HEK293 (cell line): ENCODE data around the gene HOTAIR.
A peak's percentile ranks its signal among the peaks of the same experiment; 100 is the strongest.

Experiments used
- BCL11B ChIP-seq: fragments of 450-650 bp; formaldehyde crosslinking; IDR thresholded peaks from 2 replicates; pipeline ENCODE4 v1.5.1; 2016; ENCODE audit warnings: low read depth, missing biosample characterization, missing genetic modification characterization
- GLI2 ChIP-seq: fragments of 450-650 bp; formaldehyde crosslinking; IDR thresholded peaks from 2 replicates; pipeline ENCODE4; 2017; ENCODE audit warnings: missing biosample characterization, missing genetic modification characterization, low read depth, borderline replicate concordance
- KLF1 ChIP-seq: fragments of 450-650 bp; formaldehyde crosslinking; IDR thresholded peaks from 2 replicates; pipeline ENCODE4 v1.5.1; 2016; ENCODE audit warnings: missing biosample characterization, missing genetic modification characterization
- KLF10 ChIP-seq: fragments of 450-650 bp; IDR thresholded peaks from 2 replicates; pipeline ENCODE4 v1.5.1; 2018; ENCODE audit warnings: missing biosample characterization, mild to moderate bottlenecking, missing genetic modification characterization
- KLF7 ChIP-seq: fragments of 450-650 bp; formaldehyde crosslinking; IDR thresholded peaks from 2 replicates; pipeline ENCODE4 v1.5.1; 2016; ENCODE audit warnings: missing biosample characterization, missing genetic modification characterization, borderline replicate concordance
- SP7 ChIP-seq: fragments of 450-650 bp; formaldehyde crosslinking; IDR thresholded peaks from 2 replicates; pipeline ENCODE4 v1.5.1; 2016; ENCODE audit warnings: missing biosample characterization, missing genetic modification characterization
- TRIM28 ChIP-seq: IDR thresholded peaks from 2 replicates; pipeline ENCODE4 v1.6.1; 2011; ENCODE audit warnings: low read length, control low read depth, borderline replicate concordance
- WT1 ChIP-seq: fragments of 450-650 bp; formaldehyde crosslinking; IDR thresholded peaks from 2 replicates; pipeline ENCODE4 v1.5.1; 2016; ENCODE audit warnings: missing biosample characterization, missing genetic modification characterization
- YY2 ChIP-seq: fragments of 450-650 bp; formaldehyde crosslinking; IDR thresholded peaks from 2 replicates; pipeline ENCODE4 v1.5.1; 2016; ENCODE audit warnings: missing biosample characterization, missing genetic modification characterization
- ZBTB7A ChIP-seq: fragments of 450-650 bp; formaldehyde crosslinking; IDR thresholded peaks from 2 replicates; pipeline ENCODE4 v1.5.1; 2016; ENCODE audit warnings: low read depth, missing biosample characterization, missing genetic modification characterization
- ZNF175 ChIP-seq: fragments of 450-650 bp; formaldehyde crosslinking; IDR thresholded peaks from 2 replicates; pipeline ENCODE4 v1.5.1; 2016; ENCODE audit warnings: missing biosample characterization, missing genetic modification characterization
- ZNF248 ChIP-seq: fragments of 450-650 bp; formaldehyde crosslinking; IDR thresholded peaks from 2 replicates; pipeline ENCODE4 v1.5.1; 2017; ENCODE audit warnings: missing biosample characterization, missing genetic modification characterization
- ZNF404 ChIP-seq: fragments of 450-650 bp; formaldehyde crosslinking; IDR thresholded peaks from 2 replicates; pipeline ENCODE4 v1.5.1; 2017; ENCODE audit warnings: missing biosample characterization, missing genetic modification characterization
- ZNF501 ChIP-seq: fragments of 450-650 bp; formaldehyde crosslinking; IDR thresholded peaks from 2 replicates; pipeline ENCODE4 v1.5.1; 2016; ENCODE audit warnings: missing biosample characterization, missing genetic modification characterization
- ZNF610 ChIP-seq: fragments of 450-650 bp; formaldehyde crosslinking; IDR thresholded peaks from 2 replicates; pipeline ENCODE4 v1.5.1; 2016; ENCODE audit warnings: missing biosample characterization, missing genetic modification characterization, borderline replicate concordance
- ZNF626 ChIP-seq: fragments of 450-650 bp; sonication (Bioruptor Pico); formaldehyde crosslinking; IDR thresholded peaks from 2 replicates; pipeline ENCODE4 v1.5.1; 2018; ENCODE audit warnings: missing biosample characterization, missing genetic modification characterization, inconsistent platforms
- ZNF747 ChIP-seq: fragments of 450-650 bp; formaldehyde crosslinking; IDR thresholded peaks from 2 replicates; pipeline ENCODE4 v1.5.1; 2016; ENCODE audit warnings: missing biosample characterization, missing genetic modification characterization
- ZNF777 ChIP-seq: fragments of 450-650 bp; formaldehyde crosslinking; IDR thresholded peaks from 2 replicates; pipeline ENCODE4 v1.5.1; 2017; ENCODE audit warnings: missing biosample characterization, missing genetic modification characterization, borderline replicate concordance
- ZNF785 ChIP-seq: fragments of 450-650 bp; formaldehyde crosslinking; IDR thresholded peaks from 2 replicates; pipeline ENCODE4 v1.5.1; 2016; ENCODE audit warnings: missing biosample characterization, missing genetic modification characterization
- ZNF830 ChIP-seq: fragments of 450-650 bp; IDR thresholded peaks from 2 replicates; pipeline ENCODE4 v1.5.0; 2018; ENCODE audit warnings: missing biosample characterization, missing genetic modification characterization, low read depth, mild to moderate bottlenecking, moderate library complexity
- TF ChIP-seq, protein P1 (sequence below): sonication (generic); formaldehyde crosslinking; IDR thresholded peaks from 2 replicates; pipeline ENCODE4 v1.8.1; 2022; ENCODE audit warnings: mild to moderate bottlenecking, moderate library complexity, missing genetic modification reagents
- TF ChIP-seq, protein P2 (sequence below): fragments of 450-650 bp; formaldehyde crosslinking; IDR thresholded peaks from 2 replicates; pipeline ENCODE4 v1.5.1; 2016; ENCODE audit warnings: missing biosample characterization, missing genetic modification characterization
- TF ChIP-seq, protein P3 (sequence below): fragments of 450-650 bp; formaldehyde crosslinking; IDR thresholded peaks from 2 replicates; pipeline ENCODE4 v1.5.1; 2017; ENCODE audit warnings: missing biosample characterization, missing genetic modification characterization
- TF ChIP-seq, protein P4 (sequence below): fragments of 450-650 bp; formaldehyde crosslinking; IDR thresholded peaks from 2 replicates; pipeline ENCODE4 v1.5.1; 2016; ENCODE audit warnings: missing biosample characterization, missing genetic modification characterization
- TF ChIP-seq, protein P5 (sequence below): fragments of 450-650 bp; formaldehyde crosslinking; IDR thresholded peaks from 2 replicates; pipeline ENCODE4 v1.5.1; 2016; ENCODE audit warnings: missing biosample characterization, missing genetic modification characterization
- TF ChIP-seq, protein P6 (sequence below): fragments of 450-650 bp; formaldehyde crosslinking; IDR thresholded peaks from 2 replicates; pipeline ENCODE4 v1.5.1; 2016; ENCODE audit warnings: missing biosample characterization, missing genetic modification characterization, borderline replicate concordance
- TF ChIP-seq, protein P7 (sequence below): fragments of 450-650 bp; formaldehyde crosslinking; IDR thresholded peaks from 2 replicates; pipeline ENCODE4 v1.5.1; 2017; ENCODE audit warnings: missing biosample characterization, missing genetic modification characterization

HOTAIR gene

DNA sequence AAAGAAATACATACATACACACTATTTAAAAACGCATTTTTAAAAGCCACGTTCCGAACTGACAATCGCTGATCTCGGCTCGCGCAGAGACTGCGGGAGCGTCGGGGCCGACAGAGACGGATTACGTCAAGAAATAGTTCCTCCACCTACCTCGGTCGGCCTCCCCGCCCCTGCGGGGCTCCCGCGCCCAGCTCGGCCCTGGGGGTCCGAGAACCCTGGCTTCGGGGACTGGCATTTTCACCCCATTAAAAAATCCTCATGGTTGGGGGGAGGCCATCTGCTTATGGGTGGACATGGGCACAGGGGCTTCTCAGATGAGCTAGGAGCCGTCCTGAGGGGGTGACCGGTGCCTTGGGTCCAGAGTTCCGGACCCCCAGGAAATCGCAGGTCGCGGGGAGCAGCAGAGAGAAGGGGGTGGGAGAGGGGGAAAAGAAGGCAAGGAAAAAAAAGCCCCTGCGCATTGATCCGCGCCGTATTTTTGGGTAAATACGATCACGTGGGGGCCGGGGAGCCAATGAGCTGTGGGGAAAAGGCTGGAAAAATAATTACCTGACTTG, 24.9 kb upstream of the HOTAIR start (continued):
- TF ChIP-seq BCL11B (tag by site-specific recombination) (peak; percentile 97), SP7 (peak; percentile 61), ZNF175 (no peak), ZNF610 (0 out of 2 replicates have a peak, but pooled peaks have one; percentile 21), ZNF626 (tag by site-specific recombination) (no peak), ZNF777 (tag by site-specific recombination) (no peak), TRIM28 (no peak), YY2 (no peak), ZNF248 (no peak), ZNF501 (tag by site-specific recombination) (peak; percentile 51; the same call in 1 of the 2 replicates), ZBTB7A (tag by site-specific recombination) (peak; percentile 93), ZNF785 (tag by site-specific recombination) (no peak), KLF7 (no peak), GLI2 (tag by site-specific recombination) (no peak), WT1 (tag by site-specific recombination) (peak; percentile 21), ZNF830 (tag by site-specific recombination) (no peak), ZNF747 (no peak), ZNF404 (tag by site-specific recombination) (no peak), KLF10 (tag by site-specific recombination) (no peak), KLF1 (tag by site-specific recombination) (peak; percentile 26; the same call in 1 of the 2 replicates)
- TF ChIP-seq, protein P1, sequence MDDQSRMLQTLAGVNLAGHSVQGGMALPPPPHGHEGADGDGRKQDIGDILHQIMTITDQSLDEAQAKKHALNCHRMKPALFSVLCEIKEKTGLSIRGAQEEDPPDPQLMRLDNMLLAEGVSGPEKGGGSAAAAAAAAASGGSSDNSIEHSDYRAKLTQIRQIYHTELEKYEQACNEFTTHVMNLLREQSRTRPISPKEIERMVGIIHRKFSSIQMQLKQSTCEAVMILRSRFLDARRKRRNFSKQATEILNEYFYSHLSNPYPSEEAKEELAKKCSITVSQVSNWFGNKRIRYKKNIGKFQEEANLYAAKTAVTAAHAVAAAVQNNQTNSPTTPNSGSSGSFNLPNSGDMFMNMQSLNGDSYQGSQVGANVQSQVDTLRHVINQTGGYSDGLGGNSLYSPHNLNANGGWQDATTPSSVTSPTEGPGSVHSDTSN = no peak
- TF ChIP-seq, protein P2, sequence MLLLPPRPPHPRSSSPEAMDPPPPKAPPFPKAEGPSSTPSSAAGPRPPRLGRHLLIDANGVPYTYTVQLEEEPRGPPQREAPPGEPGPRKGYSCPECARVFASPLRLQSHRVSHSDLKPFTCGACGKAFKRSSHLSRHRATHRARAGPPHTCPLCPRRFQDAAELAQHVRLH = 0 out of 2 replicates have a peak, but pooled peaks have one; percentile 33
- TF ChIP-seq, protein P3, sequence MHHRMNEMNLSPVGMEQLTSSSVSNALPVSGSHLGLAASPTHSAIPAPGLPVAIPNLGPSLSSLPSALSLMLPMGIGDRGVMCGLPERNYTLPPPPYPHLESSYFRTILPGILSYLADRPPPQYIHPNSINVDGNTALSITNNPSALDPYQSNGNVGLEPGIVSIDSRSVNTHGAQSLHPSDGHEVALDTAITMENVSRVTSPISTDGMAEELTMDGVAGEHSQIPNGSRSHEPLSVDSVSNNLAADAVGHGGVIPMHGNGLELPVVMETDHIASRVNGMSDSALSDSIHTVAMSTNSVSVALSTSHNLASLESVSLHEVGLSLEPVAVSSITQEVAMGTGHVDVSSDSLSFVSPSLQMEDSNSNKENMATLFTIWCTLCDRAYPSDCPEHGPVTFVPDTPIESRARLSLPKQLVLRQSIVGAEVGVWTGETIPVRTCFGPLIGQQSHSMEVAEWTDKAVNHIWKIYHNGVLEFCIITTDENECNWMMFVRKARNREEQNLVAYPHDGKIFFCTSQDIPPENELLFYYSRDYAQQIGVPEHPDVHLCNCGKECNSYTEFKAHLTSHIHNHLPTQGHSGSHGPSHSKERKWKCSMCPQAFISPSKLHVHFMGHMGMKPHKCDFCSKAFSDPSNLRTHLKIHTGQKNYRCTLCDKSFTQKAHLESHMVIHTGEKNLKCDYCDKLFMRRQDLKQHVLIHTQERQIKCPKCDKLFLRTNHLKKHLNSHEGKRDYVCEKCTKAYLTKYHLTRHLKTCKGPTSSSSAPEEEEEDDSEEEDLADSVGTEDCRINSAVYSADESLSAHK = no peak
- TF ChIP-seq, protein P4, sequence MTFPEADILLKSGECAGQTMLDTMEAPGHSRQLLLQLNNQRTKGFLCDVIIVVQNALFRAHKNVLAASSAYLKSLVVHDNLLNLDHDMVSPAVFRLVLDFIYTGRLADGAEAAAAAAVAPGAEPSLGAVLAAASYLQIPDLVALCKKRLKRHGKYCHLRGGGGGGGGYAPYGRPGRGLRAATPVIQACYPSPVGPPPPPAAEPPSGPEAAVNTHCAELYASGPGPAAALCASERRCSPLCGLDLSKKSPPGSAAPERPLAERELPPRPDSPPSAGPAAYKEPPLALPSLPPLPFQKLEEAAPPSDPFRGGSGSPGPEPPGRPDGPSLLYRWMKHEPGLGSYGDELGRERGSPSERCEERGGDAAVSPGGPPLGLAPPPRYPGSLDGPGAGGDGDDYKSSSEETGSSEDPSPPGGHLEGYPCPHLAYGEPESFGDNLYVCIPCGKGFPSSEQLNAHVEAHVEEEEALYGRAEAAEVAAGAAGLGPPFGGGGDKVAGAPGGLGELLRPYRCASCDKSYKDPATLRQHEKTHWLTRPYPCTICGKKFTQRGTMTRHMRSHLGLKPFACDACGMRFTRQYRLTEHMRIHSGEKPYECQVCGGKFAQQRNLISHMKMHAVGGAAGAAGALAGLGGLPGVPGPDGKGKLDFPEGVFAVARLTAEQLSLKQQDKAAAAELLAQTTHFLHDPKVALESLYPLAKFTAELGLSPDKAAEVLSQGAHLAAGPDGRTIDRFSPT (tag by site-specific recombination) = peak; percentile 69; the same call in 1 of the 2 replicates
- TF ChIP-seq, protein P5, sequence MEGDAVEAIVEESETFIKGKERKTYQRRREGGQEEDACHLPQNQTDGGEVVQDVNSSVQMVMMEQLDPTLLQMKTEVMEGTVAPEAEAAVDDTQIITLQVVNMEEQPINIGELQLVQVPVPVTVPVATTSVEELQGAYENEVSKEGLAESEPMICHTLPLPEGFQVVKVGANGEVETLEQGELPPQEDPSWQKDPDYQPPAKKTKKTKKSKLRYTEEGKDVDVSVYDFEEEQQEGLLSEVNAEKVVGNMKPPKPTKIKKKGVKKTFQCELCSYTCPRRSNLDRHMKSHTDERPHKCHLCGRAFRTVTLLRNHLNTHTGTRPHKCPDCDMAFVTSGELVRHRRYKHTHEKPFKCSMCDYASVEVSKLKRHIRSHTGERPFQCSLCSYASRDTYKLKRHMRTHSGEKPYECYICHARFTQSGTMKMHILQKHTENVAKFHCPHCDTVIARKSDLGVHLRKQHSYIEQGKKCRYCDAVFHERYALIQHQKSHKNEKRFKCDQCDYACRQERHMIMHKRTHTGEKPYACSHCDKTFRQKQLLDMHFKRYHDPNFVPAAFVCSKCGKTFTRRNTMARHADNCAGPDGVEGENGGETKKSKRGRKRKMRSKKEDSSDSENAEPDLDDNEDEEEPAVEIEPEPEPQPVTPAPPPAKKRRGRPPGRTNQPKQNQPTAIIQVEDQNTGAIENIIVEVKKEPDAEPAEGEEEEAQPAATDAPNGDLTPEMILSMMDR (tag by site-specific recombination) = no peak
- TF ChIP-seq, protein P6, sequence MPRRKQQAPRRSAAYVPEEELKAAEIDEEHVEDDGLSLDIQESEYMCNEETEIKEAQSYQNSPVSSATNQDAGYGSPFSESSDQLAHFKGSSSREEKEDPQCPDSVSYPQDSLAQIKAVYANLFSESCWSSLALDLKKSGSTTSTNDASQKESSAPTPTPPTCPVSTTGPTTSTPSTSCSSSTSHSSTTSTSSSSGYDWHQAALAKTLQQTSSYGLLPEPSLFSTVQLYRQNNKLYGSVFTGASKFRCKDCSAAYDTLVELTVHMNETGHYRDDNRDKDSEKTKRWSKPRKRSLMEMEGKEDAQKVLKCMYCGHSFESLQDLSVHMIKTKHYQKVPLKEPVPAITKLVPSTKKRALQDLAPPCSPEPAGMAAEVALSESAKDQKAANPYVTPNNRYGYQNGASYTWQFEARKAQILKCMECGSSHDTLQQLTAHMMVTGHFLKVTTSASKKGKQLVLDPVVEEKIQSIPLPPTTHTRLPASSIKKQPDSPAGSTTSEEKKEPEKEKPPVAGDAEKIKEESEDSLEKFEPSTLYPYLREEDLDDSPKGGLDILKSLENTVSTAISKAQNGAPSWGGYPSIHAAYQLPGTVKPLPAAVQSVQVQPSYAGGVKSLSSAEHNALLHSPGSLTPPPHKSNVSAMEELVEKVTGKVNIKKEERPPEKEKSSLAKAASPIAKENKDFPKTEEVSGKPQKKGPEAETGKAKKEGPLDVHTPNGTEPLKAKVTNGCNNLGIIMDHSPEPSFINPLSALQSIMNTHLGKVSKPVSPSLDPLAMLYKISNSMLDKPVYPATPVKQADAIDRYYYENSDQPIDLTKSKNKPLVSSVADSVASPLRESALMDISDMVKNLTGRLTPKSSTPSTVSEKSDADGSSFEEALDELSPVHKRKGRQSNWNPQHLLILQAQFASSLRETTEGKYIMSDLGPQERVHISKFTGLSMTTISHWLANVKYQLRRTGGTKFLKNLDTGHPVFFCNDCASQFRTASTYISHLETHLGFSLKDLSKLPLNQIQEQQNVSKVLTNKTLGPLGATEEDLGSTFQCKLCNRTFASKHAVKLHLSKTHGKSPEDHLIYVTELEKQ (tag by site-specific recombination) = no peak
- TF ChIP-seq, protein P7, sequence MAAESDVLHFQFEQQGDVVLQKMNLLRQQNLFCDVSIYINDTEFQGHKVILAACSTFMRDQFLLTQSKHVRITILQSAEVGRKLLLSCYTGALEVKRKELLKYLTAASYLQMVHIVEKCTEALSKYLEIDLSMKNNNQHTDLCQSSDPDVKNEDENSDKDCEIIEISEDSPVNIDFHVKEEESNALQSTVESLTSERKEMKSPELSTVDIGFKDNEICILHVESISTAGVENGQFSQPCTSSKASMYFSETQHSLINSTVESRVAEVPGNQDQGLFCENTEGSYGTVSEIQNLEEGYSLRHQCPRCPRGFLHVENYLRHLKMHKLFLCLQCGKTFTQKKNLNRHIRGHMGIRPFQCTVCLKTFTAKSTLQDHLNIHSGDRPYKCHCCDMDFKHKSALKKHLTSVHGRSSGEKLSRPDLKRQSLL (tag by site-specific recombination) = no peak
